MCF 10A (cell line): ENCODE measurements around the gene CREBL2. TPM values are rescaled to one million over a fixed set of nuclear protein-coding genes. Genes with fewer than 3 reads are reported as not detected.
"Not testable (repeated sequence)": the region's sequence is repeated elsewhere in the genome, so short reads cannot be mapped to it uniquely, and the experiment has no call there.

ENCODE experiments used
- BruUV-seq: library from RNA; stranded (reverse); fragments of 400-500 nt; replicated peaks from 2 replicates; lab custom pipeline; 2021; lab: Mats Ljungman, UMichigan
- CTCF ChIA-PET: fragments of 300-600 bp; sonication (Branson Sonifier 250); formaldehyde crosslinking; extraction: SDS; loops from one replicate; lab custom pipeline; 2021; ENCODE audit warnings: antibody characterized with exemption, inconsistent platforms; lab: Yijun Ruan, JAX
- POLR2A ChIA-PET: fragments of 300-600, 350-650 bp; sonication (Branson Sonifier 250); formaldehyde crosslinking; extraction: SDS; loops from one replicate; lab custom pipeline; 2020; ENCODE audit warnings: antibody characterized with exemption, inconsistent platforms; lab: Yijun Ruan, JAX
- DNase-seq: peaks from one replicate; pipeline ENCODE4 v3.0.0-alpha.2; 2018; ENCODE audit not compliant: unreplicated experiment
- H3K27ac Mint-ChIP-seq: one replicate; pipeline ENCODE4 v1.8.0; 2022; ENCODE audit warnings: mild to moderate bottlenecking, low read depth, mixed read lengths; ENCODE audit not compliant: unreplicated experiment
- H3K27me3 Mint-ChIP-seq: one replicate; pipeline ENCODE4 v1.8.0; 2022; ENCODE audit warnings: mixed read lengths; ENCODE audit not compliant: insufficient read depth, unreplicated experiment
- H3K36me3 Mint-ChIP-seq: one replicate; pipeline ENCODE4 v1.8.0; 2022; ENCODE audit warnings: mild to moderate bottlenecking, moderate library complexity, mixed read lengths; ENCODE audit not compliant: insufficient read depth, unreplicated experiment
- H3K4me1 Mint-ChIP-seq: one replicate; pipeline ENCODE4 v1.8.0; 2022; ENCODE audit warnings: mixed read lengths; ENCODE audit not compliant: insufficient read depth, unreplicated experiment
- H3K4me3 Mint-ChIP-seq: one replicate; pipeline ENCODE4 v1.8.0; 2022; ENCODE audit warnings: mild to moderate bottlenecking, moderate library complexity, mixed read lengths; ENCODE audit not compliant: unreplicated experiment
- H3K9me3 Mint-ChIP-seq: one replicate; pipeline ENCODE4 v1.8.0; 2022; ENCODE audit warnings: mixed read lengths; ENCODE audit not compliant: unreplicated experiment
- intact Hi-C: fragments of 100-400 bp; cut with micrococcal nuclease; formaldehyde crosslinking; loops from 2 replicates; pipeline ENCODE4 v1.14.1; 2022
- total RNA-seq: library from RNA; stranded (reverse); gene quantifications from 2 replicates; pipeline ENCODE4 v1.2.3, GENCODE V29; 2022
- TF ChIP-seq, protein P1 (sequence below): fragments of 200-600 bp; IDR thresholded peaks from one replicate; pipeline ENCODE4 v1.8.0; 2022; ENCODE audit warnings: antibody characterized with exemption, mild to moderate bottlenecking; ENCODE audit not compliant: unreplicated experiment

CREBL2 gene
- total RNA-seq, 1 experiment from 2014 or later, result 17.4 TPM

DNA sequence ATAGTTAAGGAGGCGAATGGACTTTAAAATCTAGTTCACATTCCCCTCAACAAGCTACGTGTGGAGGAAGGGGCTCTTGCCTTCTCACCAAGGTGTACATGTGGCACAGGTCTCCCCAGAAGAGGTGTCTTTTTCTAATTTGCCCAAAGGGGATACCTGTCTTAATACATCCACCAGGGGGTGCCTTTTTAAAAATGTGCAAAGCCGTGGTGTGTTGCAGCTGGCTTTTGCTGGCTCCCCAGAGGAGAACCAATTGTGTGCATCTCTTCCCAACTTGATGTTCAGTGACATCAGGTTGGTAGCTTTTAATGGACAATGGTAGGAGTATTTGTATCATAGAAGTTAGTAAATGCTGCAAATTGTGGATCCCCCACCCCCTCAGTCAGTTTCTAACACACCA lies 33.8 kb downstream of the CREBL2 start:
- no TSS peak for BruUV-seq
- H3K27me3 Mint-ChIP-seq, result no peaks in the 10 kb centered on the region
- ChIA-PET POLR2A (interaction anchor here (0.6 kb wide), 1 partner anchor 266 kb away, joined by 3 read pairs; no protein-coding TSS in a partner anchor), CTCF (interaction anchor here (0.6 to 1.9 kb wide), 11 partner anchors 10 to 312 kb away, joined by 3 to 17 read pairs (median 4); no protein-coding TSS in a partner anchor)
- H3K4me3 Mint-ChIP-seq, result no peak overlapping the region
- no peaks in the 10 kb centered on the region for H3K4me1 Mint-ChIP-seq
- TF ChIP-seq, protein P1, sequence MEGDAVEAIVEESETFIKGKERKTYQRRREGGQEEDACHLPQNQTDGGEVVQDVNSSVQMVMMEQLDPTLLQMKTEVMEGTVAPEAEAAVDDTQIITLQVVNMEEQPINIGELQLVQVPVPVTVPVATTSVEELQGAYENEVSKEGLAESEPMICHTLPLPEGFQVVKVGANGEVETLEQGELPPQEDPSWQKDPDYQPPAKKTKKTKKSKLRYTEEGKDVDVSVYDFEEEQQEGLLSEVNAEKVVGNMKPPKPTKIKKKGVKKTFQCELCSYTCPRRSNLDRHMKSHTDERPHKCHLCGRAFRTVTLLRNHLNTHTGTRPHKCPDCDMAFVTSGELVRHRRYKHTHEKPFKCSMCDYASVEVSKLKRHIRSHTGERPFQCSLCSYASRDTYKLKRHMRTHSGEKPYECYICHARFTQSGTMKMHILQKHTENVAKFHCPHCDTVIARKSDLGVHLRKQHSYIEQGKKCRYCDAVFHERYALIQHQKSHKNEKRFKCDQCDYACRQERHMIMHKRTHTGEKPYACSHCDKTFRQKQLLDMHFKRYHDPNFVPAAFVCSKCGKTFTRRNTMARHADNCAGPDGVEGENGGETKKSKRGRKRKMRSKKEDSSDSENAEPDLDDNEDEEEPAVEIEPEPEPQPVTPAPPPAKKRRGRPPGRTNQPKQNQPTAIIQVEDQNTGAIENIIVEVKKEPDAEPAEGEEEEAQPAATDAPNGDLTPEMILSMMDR, result no peak
- peaks cover 12% of the 10 kb centered on the region for H3K9me3 Mint-ChIP-seq
- peak; percentile 54 for DNase-seq
- peaks cover 22% of the 10 kb centered on the region for H3K36me3 Mint-ChIP-seq
- intact Hi-C loops, result no loop called here
- no peak overlapping the region for H3K27ac Mint-ChIP-seq

DNA sequence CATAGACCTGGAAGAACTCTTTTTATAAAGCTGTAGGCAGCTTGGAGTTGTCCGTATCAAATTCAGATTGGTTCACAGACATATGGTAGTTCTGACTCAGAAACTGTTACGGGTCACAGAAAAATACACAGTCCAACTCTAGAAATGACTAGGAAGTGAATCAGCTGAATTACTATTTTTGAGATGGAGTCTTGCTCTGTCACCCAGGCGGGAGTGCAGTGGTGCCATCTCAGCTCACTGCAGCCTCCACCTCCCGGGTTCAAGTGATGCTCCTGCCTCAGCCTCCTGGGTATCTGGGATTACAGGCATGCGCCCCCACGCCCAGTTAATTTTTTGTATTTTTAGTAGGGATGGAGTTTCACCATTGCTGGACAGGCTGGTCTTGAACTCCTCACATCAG lies 34.3 kb downstream of the CREBL2 start:
- H3K4me1 Mint-ChIP-seq, POLR2A ChIA-PET, H3K27me3 Mint-ChIP-seq, H3K27ac Mint-ChIP-seq, H3K4me3 Mint-ChIP-seq, intact Hi-C loops, BruUV-seq: not testable (repeated sequence)
- Mint-ChIP-seq H3K9me3 (peaks cover 12% of the 10 kb centered on the region), H3K36me3 (peaks cover 17% of the 10 kb centered on the region)
- CTCF ChIA-PET, result interaction anchor here (0.6 to 1.9 kb wide), 9 partner anchors 10 to 313 kb away, joined by 3 to 17 read pairs (median 4); no protein-coding TSS in a partner anchor
- DNase-seq, result peak; percentile 36

DNA sequence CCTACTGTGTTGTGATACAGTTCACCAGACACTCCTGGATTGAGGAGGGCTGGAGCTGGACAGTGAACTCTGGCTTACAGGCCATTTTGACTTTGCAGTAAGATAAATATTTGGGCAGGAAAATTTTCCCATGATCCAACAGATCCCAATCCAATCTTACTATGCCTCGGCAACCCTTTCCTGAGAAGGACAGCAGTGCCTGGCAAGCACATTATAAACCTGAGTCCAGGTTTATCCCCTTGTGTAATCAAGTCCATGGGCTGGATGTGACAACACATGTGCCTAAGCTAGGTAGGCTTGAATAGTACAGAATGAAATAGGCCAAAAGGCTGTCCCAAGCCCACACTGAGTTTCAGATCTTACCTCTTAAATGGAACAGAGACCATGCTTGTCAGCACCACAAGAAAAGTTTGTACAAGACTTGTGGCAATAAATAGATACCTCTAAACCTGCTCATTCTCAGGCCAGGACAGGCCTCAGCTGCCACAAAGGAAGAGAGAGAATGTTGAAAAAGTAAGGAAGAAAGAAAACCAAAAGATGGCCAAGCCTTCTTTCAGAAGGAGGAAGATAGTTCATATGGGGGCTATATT lies 34.9 kb downstream of the CREBL2 start:
- ChIA-PET CTCF (interaction anchor here (0.9 to 1.9 kb wide), 4 partner anchors 9 to 57 kb away, joined by 3 to 17 read pairs (median 4); no protein-coding TSS in a partner anchor), POLR2A (interaction anchor here (0.7 kb wide), 1 partner anchor 384 kb away, joined by 3 read pairs; no protein-coding TSS in a partner anchor)
- intact Hi-C loops, result no loop called here
- H3K27me3 Mint-ChIP-seq, result no peaks in the 10 kb centered on the region
- no peak overlapping the region for H3K4me3 Mint-ChIP-seq
- H3K27ac Mint-ChIP-seq, result no peak overlapping the region
- no TSS peak for BruUV-seq
- TF ChIP-seq, protein P1, result no peak
- H3K4me1 Mint-ChIP-seq, result no peaks in the 10 kb centered on the region
- no peak for DNase-seq
- peaks cover 11% of the 10 kb centered on the region for H3K36me3 Mint-ChIP-seq
- H3K9me3 Mint-ChIP-seq, result peaks cover 12% of the 10 kb centered on the region

DNA sequence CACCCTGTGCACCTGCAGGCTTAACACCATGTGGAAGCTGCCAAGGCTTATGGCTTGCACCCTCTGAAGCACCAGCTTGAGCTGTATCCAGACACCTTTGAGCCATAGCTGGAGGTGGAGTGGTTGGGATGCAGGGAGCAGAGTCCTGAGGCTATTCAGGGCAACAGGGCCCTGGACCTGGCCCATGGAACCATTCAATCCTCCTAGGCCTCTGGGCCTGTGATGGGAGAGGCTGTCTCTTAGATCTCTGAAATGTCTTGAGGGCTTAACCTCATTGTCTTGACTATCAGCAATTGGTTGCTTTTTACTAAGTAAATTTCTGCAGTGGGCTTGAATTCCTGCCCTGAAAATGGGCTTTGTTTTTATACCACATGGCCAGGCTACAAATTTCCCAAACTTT lies 36.6 kb downstream of the CREBL2 start:
- no peak for DNase-seq
- CTCF ChIA-PET, result no interaction called here
- TF ChIP-seq, protein P1, result no peak
- Mint-ChIP-seq H3K4me3 (no peak overlapping the region), H3K36me3 (no peaks in the 10 kb centered on the region), H3K27me3 (no peaks in the 10 kb centered on the region), H3K9me3 (peaks cover 12% of the 10 kb centered on the region), H3K27ac (no peak overlapping the region), H3K4me1 (no peaks in the 10 kb centered on the region)
- intact Hi-C loops, result no loop called here
- POLR2A ChIA-PET, result interaction anchor here (0.7 to 0.9 kb wide), 2 partner anchors 8 to 49 kb away, joined by 3 read pairs; no protein-coding TSS in a partner anchor
- BruUV-seq, result no TSS peak
